SH-SY5Y (cell line): ENCODE results near the gene HOXA4.

Experiments used
- GATA2 ChIP-seq: IDR thresholded peaks from 2 replicates; pipeline ENCODE4 v1.6.1; 2011; ENCODE audit warnings: mild to moderate bottlenecking, low read depth, low read length
- GATA3 ChIP-seq: IDR thresholded peaks from 2 replicates; pipeline ENCODE4 v1.6.1; 2011; ENCODE audit warnings: low read depth, mild to moderate bottlenecking, low read length, moderate library complexity

DNA sequence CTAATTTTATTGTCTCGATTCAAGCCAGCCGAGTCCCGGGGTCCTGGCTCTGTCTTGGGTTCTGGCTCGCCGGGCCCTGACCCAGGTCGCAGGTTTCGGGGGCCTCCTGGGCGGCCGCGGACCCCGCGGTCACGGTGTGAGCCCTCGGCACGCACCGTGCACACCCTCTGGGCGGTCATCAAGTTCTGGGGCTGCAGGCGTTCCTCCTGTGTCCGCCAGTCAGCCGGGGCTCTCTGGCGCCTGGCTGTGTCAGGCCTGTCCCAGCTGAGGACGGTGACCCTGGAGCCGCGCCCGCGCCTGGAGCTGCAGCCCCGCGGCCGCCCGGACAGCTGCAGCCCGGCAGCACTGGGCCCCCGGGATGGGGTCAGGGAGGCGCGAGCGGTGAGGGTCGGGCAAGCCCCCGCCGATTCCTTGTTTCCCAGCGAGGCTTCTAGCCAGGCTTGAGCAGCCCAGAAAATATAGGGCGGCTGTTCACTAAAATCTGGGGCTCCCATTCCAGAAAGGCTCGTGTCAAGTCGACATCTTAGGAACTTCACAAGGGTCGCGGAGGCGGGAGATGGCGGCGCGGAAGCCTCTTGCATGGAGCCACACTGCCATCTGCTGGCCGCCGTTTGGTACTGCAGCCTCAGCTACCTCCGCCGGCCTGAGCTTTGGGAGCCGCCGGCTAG lies 30.1 kb upstream of the HOXA4 start:
- TF ChIP-seq GATA2 (no peak), GATA3 (no peak)
